GM23338 (cell line): ENCODE measurements around the gene RAD50.

ENCODE experiments used
- CREB1 ChIP-seq: fragments of 250-450 bp; sonication (Bioruptor Pico); IDR thresholded peaks from 2 replicates; pipeline ENCODE4 v1.5.0; 2020; ENCODE audit warnings: low read depth, mild to moderate bottlenecking, moderate library complexity
- EZH2 ChIP-seq: fragments of 200-600 bp; sonication (generic); IDR thresholded peaks from one replicate; pipeline ENCODE4 v1.8.0; 2017; ENCODE audit warnings: antibody characterized with exemption, mild to moderate bottlenecking, low read depth; ENCODE audit not compliant: unreplicated experiment
- EZH2phosphoT487 ChIP-seq: fragments of 200-600 bp; sonication (generic); IDR thresholded peaks from one replicate; pipeline ENCODE4 v1.8.1; 2018; ENCODE audit warnings: antibody characterized with exemption; ENCODE audit not compliant: unreplicated experiment
- JUNB ChIP-seq: IDR thresholded peaks from one replicate; pipeline ENCODE4 v1.6.1; 2016; ENCODE audit warnings: antibody characterized with exemption; ENCODE audit not compliant: unreplicated experiment
- NANOG ChIP-seq: IDR thresholded peaks from 2 replicates; pipeline ENCODE4 v1.6.1; 2016; ENCODE audit warnings: antibody characterized with exemption, borderline replicate concordance
- POLR2AphosphoS5 ChIP-seq: IDR thresholded peaks from 2 replicates; pipeline ENCODE4 v1.6.1; 2016; ENCODE audit warnings: antibody characterized with exemption, low read depth
- STAT1 ChIP-seq: IDR thresholded peaks from one replicate; pipeline ENCODE4 v1.6.1; 2016; ENCODE audit warnings: antibody characterized with exemption; ENCODE audit not compliant: unreplicated experiment
- ZNF114 ChIP-seq: fragments of 250-450 bp; sonication (Bioruptor Pico); IDR thresholded peaks from 2 replicates; pipeline ENCODE4 v1.5.0; 2020; ENCODE audit warnings: mild to moderate bottlenecking, moderate library complexity
- ZNF331 ChIP-seq: fragments of 250-450 bp; sonication (Bioruptor Pico); IDR thresholded peaks from 2 replicates; pipeline ENCODE4 v1.5.0; 2020; ENCODE audit warnings: low read depth, mild to moderate bottlenecking, moderate library complexity
- TF ChIP-seq, protein P1 (sequence below), 2 experiments: fragments of 200-600 bp in 1 of 2; sonication (generic) in 1 of 2; conservative IDR thresholded peaks; 2 replicates each; pipeline versions ENCODE4 v1.5.1 to v1.6.1; 2016 to 2017; ENCODE audit warnings: antibody characterized with exemption in 2 of 2, low read depth in 2 of 2, mild to moderate bottlenecking in 2 of 2, moderate library complexity in 1 of 2
- TF ChIP-seq, protein P2 (sequence below): IDR thresholded peaks from one replicate; pipeline ENCODE4 v1.6.1; 2018; ENCODE audit warnings: antibody characterized with exemption; ENCODE audit not compliant: unreplicated experiment
- TF ChIP-seq, protein P3 (sequence below): fragments of 250-450 bp; sonication (Bioruptor Pico); IDR thresholded peaks from 2 replicates; pipeline ENCODE4 v1.5.0; 2020; ENCODE audit warnings: mild to moderate bottlenecking, moderate library complexity
- TF ChIP-seq, protein P4 (sequence below): IDR thresholded peaks from 2 replicates; pipeline ENCODE4 v1.6.1; 2016; ENCODE audit warnings: antibody characterized with exemption

DNA sequence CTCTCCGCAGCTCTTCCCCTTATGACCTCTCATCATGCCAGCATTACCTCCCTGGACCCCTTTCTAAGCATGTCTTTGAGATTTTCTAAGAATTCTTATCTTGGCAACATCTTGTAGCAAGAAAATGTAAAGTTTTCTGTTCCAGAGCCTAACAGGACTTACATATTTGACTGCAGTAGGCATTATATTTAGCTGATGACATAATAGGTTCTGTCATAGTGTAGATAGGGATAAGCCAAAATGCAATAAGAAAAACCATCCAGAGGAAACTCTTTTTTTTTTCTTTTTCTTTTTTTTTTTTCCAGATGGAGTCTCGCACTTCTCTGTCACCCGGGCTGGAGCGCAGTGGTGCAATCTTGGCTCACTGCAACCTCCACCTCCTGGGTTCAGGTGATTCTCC is 80.5 kb downstream of the RAD50 start:
- TF ChIP-seq, protein P1, sequence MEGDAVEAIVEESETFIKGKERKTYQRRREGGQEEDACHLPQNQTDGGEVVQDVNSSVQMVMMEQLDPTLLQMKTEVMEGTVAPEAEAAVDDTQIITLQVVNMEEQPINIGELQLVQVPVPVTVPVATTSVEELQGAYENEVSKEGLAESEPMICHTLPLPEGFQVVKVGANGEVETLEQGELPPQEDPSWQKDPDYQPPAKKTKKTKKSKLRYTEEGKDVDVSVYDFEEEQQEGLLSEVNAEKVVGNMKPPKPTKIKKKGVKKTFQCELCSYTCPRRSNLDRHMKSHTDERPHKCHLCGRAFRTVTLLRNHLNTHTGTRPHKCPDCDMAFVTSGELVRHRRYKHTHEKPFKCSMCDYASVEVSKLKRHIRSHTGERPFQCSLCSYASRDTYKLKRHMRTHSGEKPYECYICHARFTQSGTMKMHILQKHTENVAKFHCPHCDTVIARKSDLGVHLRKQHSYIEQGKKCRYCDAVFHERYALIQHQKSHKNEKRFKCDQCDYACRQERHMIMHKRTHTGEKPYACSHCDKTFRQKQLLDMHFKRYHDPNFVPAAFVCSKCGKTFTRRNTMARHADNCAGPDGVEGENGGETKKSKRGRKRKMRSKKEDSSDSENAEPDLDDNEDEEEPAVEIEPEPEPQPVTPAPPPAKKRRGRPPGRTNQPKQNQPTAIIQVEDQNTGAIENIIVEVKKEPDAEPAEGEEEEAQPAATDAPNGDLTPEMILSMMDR (conservative IDR thresholded peaks at IDR 0.05; ENCODE audit: low read depth in 2 of 2), result no peak
- TF ChIP-seq, protein P2, sequence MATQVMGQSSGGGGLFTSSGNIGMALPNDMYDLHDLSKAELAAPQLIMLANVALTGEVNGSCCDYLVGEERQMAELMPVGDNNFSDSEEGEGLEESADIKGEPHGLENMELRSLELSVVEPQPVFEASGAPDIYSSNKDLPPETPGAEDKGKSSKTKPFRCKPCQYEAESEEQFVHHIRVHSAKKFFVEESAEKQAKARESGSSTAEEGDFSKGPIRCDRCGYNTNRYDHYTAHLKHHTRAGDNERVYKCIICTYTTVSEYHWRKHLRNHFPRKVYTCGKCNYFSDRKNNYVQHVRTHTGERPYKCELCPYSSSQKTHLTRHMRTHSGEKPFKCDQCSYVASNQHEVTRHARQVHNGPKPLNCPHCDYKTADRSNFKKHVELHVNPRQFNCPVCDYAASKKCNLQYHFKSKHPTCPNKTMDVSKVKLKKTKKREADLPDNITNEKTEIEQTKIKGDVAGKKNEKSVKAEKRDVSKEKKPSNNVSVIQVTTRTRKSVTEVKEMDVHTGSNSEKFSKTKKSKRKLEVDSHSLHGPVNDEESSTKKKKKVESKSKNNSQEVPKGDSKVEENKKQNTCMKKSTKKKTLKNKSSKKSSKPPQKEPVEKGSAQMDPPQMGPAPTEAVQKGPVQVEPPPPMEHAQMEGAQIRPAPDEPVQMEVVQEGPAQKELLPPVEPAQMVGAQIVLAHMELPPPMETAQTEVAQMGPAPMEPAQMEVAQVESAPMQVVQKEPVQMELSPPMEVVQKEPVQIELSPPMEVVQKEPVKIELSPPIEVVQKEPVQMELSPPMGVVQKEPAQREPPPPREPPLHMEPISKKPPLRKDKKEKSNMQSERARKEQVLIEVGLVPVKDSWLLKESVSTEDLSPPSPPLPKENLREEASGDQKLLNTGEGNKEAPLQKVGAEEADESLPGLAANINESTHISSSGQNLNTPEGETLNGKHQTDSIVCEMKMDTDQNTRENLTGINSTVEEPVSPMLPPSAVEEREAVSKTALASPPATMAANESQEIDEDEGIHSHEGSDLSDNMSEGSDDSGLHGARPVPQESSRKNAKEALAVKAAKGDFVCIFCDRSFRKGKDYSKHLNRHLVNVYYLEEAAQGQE, result no peak
- TF ChIP-seq JUNB, result no peak
- TF ChIP-seq EZH2phosphoT487, result no peak
- TF ChIP-seq, protein P3, sequence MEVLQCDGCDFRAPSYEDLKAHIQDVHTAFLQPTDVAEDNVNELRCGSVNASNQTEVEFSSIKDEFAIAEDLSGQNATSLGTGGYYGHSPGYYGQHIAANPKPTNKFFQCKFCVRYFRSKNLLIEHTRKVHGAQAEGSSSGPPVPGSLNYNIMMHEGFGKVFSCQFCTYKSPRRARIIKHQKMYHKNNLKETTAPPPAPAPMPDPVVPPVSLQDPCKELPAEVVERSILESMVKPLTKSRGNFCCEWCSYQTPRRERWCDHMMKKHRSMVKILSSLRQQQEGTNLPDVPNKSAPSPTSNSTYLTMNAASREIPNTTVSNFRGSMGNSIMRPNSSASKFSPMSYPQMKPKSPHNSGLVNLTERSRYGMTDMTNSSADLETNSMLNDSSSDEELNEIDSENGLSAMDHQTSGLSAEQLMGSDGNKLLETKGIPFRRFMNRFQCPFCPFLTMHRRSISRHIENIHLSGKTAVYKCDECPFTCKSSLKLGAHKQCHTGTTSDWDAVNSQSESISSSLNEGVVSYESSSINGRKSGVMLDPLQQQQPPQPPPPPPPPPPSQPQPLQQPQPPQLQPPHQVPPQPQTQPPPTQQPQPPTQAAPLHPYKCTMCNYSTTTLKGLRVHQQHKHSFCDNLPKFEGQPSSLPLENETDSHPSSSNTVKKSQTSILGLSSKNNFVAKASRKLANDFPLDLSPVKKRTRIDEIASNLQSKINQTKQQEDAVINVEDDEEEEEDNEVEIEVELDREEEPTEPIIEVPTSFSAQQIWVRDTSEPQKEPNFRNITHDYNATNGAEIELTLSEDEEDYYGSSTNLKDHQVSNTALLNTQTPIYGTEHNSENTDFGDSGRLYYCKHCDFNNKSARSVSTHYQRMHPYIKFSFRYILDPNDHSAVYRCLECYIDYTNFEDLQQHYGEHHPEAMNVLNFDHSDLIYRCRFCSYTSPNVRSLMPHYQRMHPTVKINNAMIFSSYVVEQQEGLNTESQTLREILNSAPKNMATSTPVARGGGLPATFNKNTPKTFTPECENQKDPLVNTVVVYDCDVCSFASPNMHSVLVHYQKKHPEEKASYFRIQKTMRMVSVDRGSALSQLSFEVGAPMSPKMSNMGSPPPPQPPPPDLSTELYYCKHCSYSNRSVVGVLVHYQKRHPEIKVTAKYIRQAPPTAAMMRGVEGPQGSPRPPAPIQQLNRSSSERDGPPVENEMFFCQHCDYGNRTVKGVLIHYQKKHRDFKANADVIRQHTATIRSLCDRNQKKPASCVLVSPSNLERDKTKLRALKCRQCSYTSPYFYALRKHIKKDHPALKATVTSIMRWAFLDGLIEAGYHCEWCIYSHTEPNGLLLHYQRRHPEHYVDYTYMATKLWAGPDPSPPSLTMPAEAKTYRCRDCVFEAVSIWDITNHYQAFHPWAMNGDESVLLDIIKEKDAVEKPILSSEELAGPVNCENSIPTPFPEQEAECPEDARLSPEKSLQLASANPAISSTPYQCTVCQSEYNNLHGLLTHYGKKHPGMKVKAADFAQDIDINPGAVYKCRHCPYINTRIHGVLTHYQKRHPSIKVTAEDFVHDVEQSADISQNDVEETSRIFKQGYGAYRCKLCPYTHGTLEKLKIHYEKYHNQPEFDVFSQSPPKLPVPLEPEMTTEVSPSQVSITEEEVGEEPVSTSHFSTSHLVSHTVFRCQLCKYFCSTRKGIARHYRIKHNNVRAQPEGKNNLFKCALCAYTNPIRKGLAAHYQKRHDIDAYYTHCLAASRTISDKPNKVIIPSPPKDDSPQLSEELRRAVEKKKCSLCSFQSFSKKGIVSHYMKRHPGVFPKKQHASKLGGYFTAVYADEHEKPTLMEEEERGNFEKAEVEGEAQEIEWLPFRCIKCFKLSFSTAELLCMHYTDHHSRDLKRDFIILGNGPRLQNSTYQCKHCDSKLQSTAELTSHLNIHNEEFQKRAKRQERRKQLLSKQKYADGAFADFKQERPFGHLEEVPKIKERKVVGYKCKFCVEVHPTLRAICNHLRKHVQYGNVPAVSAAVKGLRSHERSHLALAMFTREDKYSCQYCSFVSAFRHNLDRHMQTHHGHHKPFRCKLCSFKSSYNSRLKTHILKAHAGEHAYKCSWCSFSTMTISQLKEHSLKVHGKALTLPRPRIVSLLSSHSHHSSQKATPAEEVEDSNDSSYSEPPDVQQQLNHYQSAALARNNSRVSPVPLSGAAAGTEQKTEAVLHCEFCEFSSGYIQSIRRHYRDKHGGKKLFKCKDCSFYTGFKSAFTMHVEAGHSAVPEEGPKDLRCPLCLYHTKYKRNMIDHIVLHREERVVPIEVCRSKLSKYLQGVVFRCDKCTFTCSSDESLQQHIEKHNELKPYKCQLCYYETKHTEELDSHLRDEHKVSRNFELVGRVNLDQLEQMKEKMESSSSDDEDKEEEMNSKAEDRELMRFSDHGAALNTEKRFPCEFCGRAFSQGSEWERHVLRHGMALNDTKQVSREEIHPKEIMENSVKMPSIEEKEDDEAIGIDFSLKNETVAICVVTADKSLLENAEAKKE, result no peak
- TF ChIP-seq CREB1, result no peak
- TF ChIP-seq EZH2, result no peak
- TF ChIP-seq POLR2AphosphoS5, result no peak
- no peak for TF ChIP-seq ZNF331 (CRISPR knock-in tag)
- no peak for TF ChIP-seq ZNF114
- TF ChIP-seq, protein P4, sequence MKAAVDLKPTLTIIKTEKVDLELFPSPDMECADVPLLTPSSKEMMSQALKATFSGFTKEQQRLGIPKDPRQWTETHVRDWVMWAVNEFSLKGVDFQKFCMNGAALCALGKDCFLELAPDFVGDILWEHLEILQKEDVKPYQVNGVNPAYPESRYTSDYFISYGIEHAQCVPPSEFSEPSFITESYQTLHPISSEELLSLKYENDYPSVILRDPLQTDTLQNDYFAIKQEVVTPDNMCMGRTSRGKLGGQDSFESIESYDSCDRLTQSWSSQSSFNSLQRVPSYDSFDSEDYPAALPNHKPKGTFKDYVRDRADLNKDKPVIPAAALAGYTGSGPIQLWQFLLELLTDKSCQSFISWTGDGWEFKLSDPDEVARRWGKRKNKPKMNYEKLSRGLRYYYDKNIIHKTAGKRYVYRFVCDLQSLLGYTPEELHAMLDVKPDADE, result no peak
- no peak for TF ChIP-seq STAT1
- TF ChIP-seq NANOG, result no peak
